ENCODE data around the gene TOX2.

Gene TOX2

DNA sequence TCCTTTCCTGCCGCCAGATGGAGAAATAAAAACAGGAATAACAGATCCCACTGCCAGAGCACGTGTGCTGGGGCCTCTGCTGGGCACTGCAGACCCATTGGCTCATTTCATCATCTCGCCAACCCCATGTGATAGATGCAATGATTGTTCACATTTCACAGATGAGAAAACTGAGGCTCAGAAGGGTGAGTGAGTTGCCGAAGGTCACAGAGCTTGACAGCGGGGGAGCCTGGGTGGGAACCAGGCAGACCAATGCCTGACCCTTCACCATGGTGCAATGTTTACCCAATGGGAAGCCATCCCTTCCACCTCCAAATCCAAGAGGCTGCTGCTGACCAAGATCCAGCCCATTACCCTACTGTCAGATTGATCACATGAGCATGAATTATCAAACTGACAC lies 167.2 kb downstream of the TOX2 start:
- H3K4me2 ChIP-seq (ENCODE audit: low read length) = no peak overlapping the region
- no peak overlapping the region for H3K4me3 ChIP-seq (ENCODE audit: low read length)
- no peak overlapping the region for H3K27ac ChIP-seq (ENCODE audit: low read depth, low read length)
- no peaks in the 10 kb centered on the region for H3F3A ChIP-seq (ENCODE audit: control insufficient read depth, insufficient read depth)
- H3K4me1 ChIP-seq (ENCODE audit: control insufficient read depth, low read length) = no peaks in the 10 kb centered on the region
- H3K79me2 ChIP-seq (ENCODE audit: control insufficient read depth, low read length) = no peaks in the 10 kb centered on the region
- H4K20me1 ChIP-seq (ENCODE audit: control insufficient read depth, insufficient read depth, low read depth, low read length) = no peaks in the 10 kb centered on the region
- no peaks in the 10 kb centered on the region for H3K9me3 ChIP-seq (ENCODE audit: control insufficient read depth, insufficient read depth, low read length)
- H3K27me3 ChIP-seq (ENCODE audit: control insufficient read depth, low read length) = no peaks in the 10 kb centered on the region
- no peaks in the 10 kb centered on the region for H3K9me2 ChIP-seq (replicated peaks; ENCODE audit: control insufficient read depth, low read length)
- H3K36me3 ChIP-seq (ENCODE audit: control insufficient read depth, low read length) = no peaks in the 10 kb centered on the region
- TF ChIP-seq, protein P1, sequence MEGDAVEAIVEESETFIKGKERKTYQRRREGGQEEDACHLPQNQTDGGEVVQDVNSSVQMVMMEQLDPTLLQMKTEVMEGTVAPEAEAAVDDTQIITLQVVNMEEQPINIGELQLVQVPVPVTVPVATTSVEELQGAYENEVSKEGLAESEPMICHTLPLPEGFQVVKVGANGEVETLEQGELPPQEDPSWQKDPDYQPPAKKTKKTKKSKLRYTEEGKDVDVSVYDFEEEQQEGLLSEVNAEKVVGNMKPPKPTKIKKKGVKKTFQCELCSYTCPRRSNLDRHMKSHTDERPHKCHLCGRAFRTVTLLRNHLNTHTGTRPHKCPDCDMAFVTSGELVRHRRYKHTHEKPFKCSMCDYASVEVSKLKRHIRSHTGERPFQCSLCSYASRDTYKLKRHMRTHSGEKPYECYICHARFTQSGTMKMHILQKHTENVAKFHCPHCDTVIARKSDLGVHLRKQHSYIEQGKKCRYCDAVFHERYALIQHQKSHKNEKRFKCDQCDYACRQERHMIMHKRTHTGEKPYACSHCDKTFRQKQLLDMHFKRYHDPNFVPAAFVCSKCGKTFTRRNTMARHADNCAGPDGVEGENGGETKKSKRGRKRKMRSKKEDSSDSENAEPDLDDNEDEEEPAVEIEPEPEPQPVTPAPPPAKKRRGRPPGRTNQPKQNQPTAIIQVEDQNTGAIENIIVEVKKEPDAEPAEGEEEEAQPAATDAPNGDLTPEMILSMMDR (IDR thresholded peaks at IDR 0.05; ENCODE audit: low read depth, low read length, poor library complexity, severe bottlenecking) = no peak
- TF ChIP-seq EZH2phosphoT487 (IDR thresholded peaks at IDR 0.05; ENCODE audit: borderline replicate concordance, low read length) = no peak

DNA sequence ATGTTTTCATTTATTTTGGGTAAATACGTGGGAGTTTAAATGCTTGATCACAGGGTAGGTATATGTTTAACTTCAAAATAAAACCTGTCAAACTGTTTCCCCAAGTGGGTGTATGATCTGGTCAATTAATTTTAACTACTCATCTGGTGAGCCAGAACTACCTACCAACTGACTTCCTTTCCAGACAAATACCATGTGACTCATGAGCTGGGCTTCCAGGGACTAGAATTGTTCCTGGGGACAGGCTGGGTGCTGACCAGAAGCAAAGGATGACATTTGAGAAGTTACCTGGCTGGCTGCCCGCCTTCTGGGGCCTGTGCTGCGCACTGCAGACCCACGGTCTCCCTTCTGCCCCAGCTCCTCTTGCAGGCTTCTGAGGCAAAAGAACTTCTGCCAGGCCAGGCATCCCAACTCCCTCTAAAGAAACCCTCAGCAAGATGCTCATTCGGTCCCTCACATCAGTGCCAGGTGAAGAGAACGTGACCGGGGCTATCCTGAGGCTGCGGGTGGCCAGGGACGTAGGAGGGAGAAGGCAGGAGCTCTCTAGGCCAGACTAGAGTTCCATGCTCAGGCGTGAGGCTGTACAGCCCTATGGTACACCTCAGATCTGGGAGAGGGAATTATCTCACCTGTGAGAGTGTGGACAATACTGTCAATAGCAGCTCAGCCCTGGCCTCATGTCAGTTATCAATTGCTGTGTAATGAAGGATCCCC lies 168.7 kb downstream of the TOX2 start:
- H3K9me2 ChIP-seq (replicated peaks; ENCODE audit: control insufficient read depth, low read length) = no peaks in the 10 kb centered on the region
- H3K4me1 ChIP-seq (ENCODE audit: control insufficient read depth, low read length) = no peaks in the 10 kb centered on the region
- H3K9me3 ChIP-seq (ENCODE audit: control insufficient read depth, insufficient read depth, low read length) = no peaks in the 10 kb centered on the region
- H3K27me3 ChIP-seq (ENCODE audit: control insufficient read depth, low read length) = no peaks in the 10 kb centered on the region
- TF ChIP-seq, protein P1 (IDR thresholded peaks at IDR 0.05; ENCODE audit: low read depth, low read length, poor library complexity, severe bottlenecking) = no peak
- TF ChIP-seq EZH2phosphoT487 (IDR thresholded peaks at IDR 0.05; ENCODE audit: borderline replicate concordance, low read length) = no peak
- H3K36me3 ChIP-seq (ENCODE audit: control insufficient read depth, low read length) = no peaks in the 10 kb centered on the region
- H3K4me2 ChIP-seq (ENCODE audit: low read length) = no peak overlapping the region
- no peaks in the 10 kb centered on the region for H3F3A ChIP-seq (ENCODE audit: control insufficient read depth, insufficient read depth)
- H3K4me3 ChIP-seq (ENCODE audit: low read length) = no peak overlapping the region
- no peaks in the 10 kb centered on the region for H4K20me1 ChIP-seq (ENCODE audit: control insufficient read depth, insufficient read depth, low read depth, low read length)
- H3K27ac ChIP-seq (ENCODE audit: low read depth, low read length) = no peak overlapping the region
- H3K79me2 ChIP-seq (ENCODE audit: control insufficient read depth, low read length) = no peaks in the 10 kb centered on the region

DNA sequence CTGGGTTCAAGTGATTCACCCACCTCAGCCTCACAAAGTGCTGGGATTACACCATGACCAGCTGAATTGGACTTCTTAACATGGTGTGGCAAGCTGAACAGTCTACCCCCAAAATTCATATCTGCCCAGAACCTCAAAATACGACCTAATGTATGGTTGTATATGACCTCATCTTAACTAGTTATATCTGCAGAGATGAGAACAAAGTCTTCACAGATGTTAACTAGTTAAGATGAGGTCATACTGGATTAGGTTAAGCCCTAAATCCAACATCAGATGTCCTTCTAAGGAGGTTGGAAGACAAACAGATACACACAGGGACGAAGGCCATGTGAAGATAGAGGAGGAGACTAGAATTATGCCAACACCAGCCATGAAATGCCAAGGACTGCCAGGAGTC lies 169.8 kb downstream of the TOX2 start:
- no peaks in the 10 kb centered on the region for H3K9me2 ChIP-seq (replicated peaks; ENCODE audit: control insufficient read depth, low read length)

More for the DNA sequence above, 169.8 kb downstream of the TOX2 start:
- no peaks in the 10 kb centered on the region for H3K27me3 ChIP-seq (ENCODE audit: control insufficient read depth, low read length)
- H3F3A ChIP-seq (ENCODE audit: control insufficient read depth, insufficient read depth) = no peaks in the 10 kb centered on the region
- no peak overlapping the region for H3K4me3 ChIP-seq (ENCODE audit: low read length)
- H3K36me3 ChIP-seq (ENCODE audit: control insufficient read depth, low read length) = no peaks in the 10 kb centered on the region
- H4K20me1 ChIP-seq (ENCODE audit: control insufficient read depth, insufficient read depth, low read depth, low read length) = no peaks in the 10 kb centered on the region
- no peak overlapping the region for H3K4me2 ChIP-seq (ENCODE audit: low read length)
- H3K27ac ChIP-seq (ENCODE audit: low read depth, low read length) = no peak overlapping the region
- TF ChIP-seq EZH2phosphoT487 (IDR thresholded peaks at IDR 0.05; ENCODE audit: borderline replicate concordance, low read length) = no peak
- TF ChIP-seq, protein P1 (IDR thresholded peaks at IDR 0.05; ENCODE audit: low read depth, low read length, poor library complexity, severe bottlenecking) = no peak
- no peaks in the 10 kb centered on the region for H3K79me2 ChIP-seq (ENCODE audit: control insufficient read depth, low read length)
- H3K9me3 ChIP-seq (ENCODE audit: control insufficient read depth, insufficient read depth, low read length) = no peaks in the 10 kb centered on the region
- H3K4me1 ChIP-seq (ENCODE audit: control insufficient read depth, low read length) = no peaks in the 10 kb centered on the region
